HFFc6 (cell line): ENCODE data around the gene MALSU1. TPM values are rescaled to one million over a fixed set of nuclear protein-coding genes. Genes with fewer than 3 reads are reported as not detected.

Source experiments
- DNase-seq: peaks from one replicate; pipeline ENCODE4 v3.0.0-alpha.2; 2018
- H3K27ac Mint-ChIP-seq: 2 replicates; pipeline ENCODE4 v1.8.0; 2020; ENCODE audit warnings: mild to moderate bottlenecking, mixed read lengths
- H3K27me3 Mint-ChIP-seq: 2 replicates; pipeline ENCODE4 v1.8.0; 2021; ENCODE audit warnings: mild to moderate bottlenecking, moderate library complexity, mixed read lengths; ENCODE audit not compliant: insufficient read depth
- H3K36me3 Mint-ChIP-seq: 2 replicates; pipeline ENCODE4 v1.8.0; 2021; ENCODE audit warnings: low read depth, mixed read lengths
- H3K4me1 Mint-ChIP-seq: 2 replicates; pipeline ENCODE4 v1.8.0; 2020; ENCODE audit warnings: low read depth, mixed read lengths
- H3K4me3 Mint-ChIP-seq: 2 replicates; pipeline ENCODE4 v1.8.0; 2020; ENCODE audit warnings: mild to moderate bottlenecking, moderate library complexity, mixed read lengths
- H3K9me3 Mint-ChIP-seq: 2 replicates; pipeline ENCODE4 v1.8.0; 2020; ENCODE audit warnings: mild to moderate bottlenecking, mixed read lengths
- CTCF ChIP-seq: fragments of 200-600 bp; sonication (generic); IDR thresholded peaks from 2 replicates; pipeline ENCODE4 v1.5.0; 2021; ENCODE audit warnings: antibody characterized with exemption, mild to moderate bottlenecking
- total RNA-seq, 6 experiments: library from RNA; stranded (reverse); fragmentation: NEBNext Ultra II Directional; extraction: Animal tissue kit (Norgen Biotek cat#: 25700); gene quantifications; 2 replicates in 1 of 6; 3 replicates in 5 of 6; pipeline ENCODE4 v1.2.3, GENCODE V29; 2021

MALSU1 gene
- total RNA-seq, 6 experiments from 2014 or later = 74.3 to 87.8 (median 79.6) TPM

GRCh38 chr7:23353172-23353571 lies 54.0 kb downstream of the MALSU1 start:
- peaks cover 33% of the 10 kb centered on the region for H3K36me3 Mint-ChIP-seq
- peaks cover 2% of the 10 kb centered on the region for H3K27me3 Mint-ChIP-seq
- H3K9me3 Mint-ChIP-seq = no peaks in the 10 kb centered on the region
- DNase-seq = no peak
- peaks cover 71% of the 10 kb centered on the region for H3K4me1 Mint-ChIP-seq
- no peak overlapping the region for H3K27ac Mint-ChIP-seq
- no peak for TF ChIP-seq CTCF
- H3K4me3 Mint-ChIP-seq = no peak overlapping the region

GRCh38 chr7:23356168-23356567 lies 57.0 kb downstream of the MALSU1 start:
- Mint-ChIP-seq H3K36me3 (peaks cover 30% of the 10 kb centered on the region), H3K4me3 (no peak overlapping the region), H3K9me3 (no peaks in the 10 kb centered on the region), H3K4me1 (peaks cover 50% of the 10 kb centered on the region), H3K27me3 (peaks cover under 1% of the 10 kb centered on the region), H3K27ac (no peak overlapping the region)
- no peak for DNase-seq
- no peak for TF ChIP-seq CTCF

DNA sequence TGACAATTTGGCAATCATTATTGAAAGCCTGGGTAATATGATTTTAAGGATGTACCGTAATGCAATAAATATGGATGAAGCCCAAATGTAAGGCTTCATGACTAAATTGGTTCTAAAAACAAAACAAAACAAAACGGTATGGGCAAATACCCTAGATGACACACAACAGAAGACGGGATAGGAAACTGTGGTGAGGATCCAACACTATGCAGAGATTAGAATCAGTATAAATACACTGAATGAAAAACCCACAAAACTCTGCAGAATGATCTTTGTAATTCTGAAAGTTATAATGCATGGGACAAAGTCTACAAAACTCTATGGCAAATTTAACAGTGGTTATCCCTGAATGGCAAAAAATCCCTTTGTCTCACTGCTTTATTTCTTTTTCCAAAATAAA lies 57.6 kb downstream of the MALSU1 start:
- no peaks in the 10 kb centered on the region; the same call in 1 of the 2 replicates for H3K27me3 Mint-ChIP-seq
- H3K4me1 Mint-ChIP-seq = peaks cover 44% of the 10 kb centered on the region
- TF ChIP-seq CTCF = no peak
- peak overlapping the region; percentile 35 for H3K27ac Mint-ChIP-seq
- no peaks in the 10 kb centered on the region for H3K9me3 Mint-ChIP-seq
- peak; percentile 68 for DNase-seq
- H3K4me3 Mint-ChIP-seq = no peak overlapping the region
- H3K36me3 Mint-ChIP-seq = peaks cover 24% of the 10 kb centered on the region

- 0 out of 2 replicates have a peak overlapping the region, but pooled peaks have one; percentile 36 for H3K4me3 Mint-ChIP-seq
- peak; percentile 42 for DNase-seq
- peak; percentile 77 for TF ChIP-seq CTCF
- H3K4me1 Mint-ChIP-seq = peaks cover 40% of the 10 kb centered on the region
- H3K9me3 Mint-ChIP-seq = no peaks in the 10 kb centered on the region
- peak overlapping the region; percentile 35; the same call in 1 of the 2 replicates for H3K27ac Mint-ChIP-seq
- H3K36me3 Mint-ChIP-seq = peaks cover 22% of the 10 kb centered on the region; the same call in 1 of the 2 replicates
- no peaks in the 10 kb centered on the region; the same call in 1 of the 2 replicates for H3K27me3 Mint-ChIP-seq
Observed at GRCh38 chr7:23357190-23358093, 58.3 kb downstream of the MALSU1 start.

- H3K4me3 Mint-ChIP-seq = no peak overlapping the region
- H3K27ac Mint-ChIP-seq = no peak overlapping the region
- TF ChIP-seq CTCF = no peak
- no peaks in the 10 kb centered on the region for H3K9me3 Mint-ChIP-seq
- no peaks in the 10 kb centered on the region; the same call in 1 of the 2 replicates for H3K27me3 Mint-ChIP-seq
- DNase-seq = no peak
- peaks cover 37% of the 10 kb centered on the region for H3K4me1 Mint-ChIP-seq
- H3K36me3 Mint-ChIP-seq = peaks cover 18% of the 10 kb centered on the region; the same call in 1 of the 2 replicates
Observed at GRCh38 chr7:23358152-23358674, 59.1 kb downstream of the MALSU1 start.

Other genes starting within 250 kb of the MALSU1 start
- gene KLHL7, start 193.6 kb upstream of the MALSU1 start, total RNA-seq = 10 to 100 TPM; 23.1 to 31.2 (median 29.5) TPM
- 10 to 100 TPM; 13.5 to 19.9 (median 19.1) TPM for gene NUP42, start 117.3 kb upstream of the MALSU1 start, total RNA-seq
- gene GPNMB, start 52.6 kb upstream of the MALSU1 start, total RNA-seq = 10 to 100 TPM; 19.3 to 48.8 (median 44.1) TPM
- gene IGF2BP3, start 171.2 kb downstream of the MALSU1 start, total RNA-seq = 10 to 100 TPM; 23.8 to 33.1 (median 31.0) TPM
- gene TRA2A, start 232.6 kb downstream of the MALSU1 start, total RNA-seq = 10 to 100 TPM; 85.5 to 97.8 (median 92.5) TPM